Dendritic cell treated with granulocyte-macrophage colony-stimulating factor and Interleukin-4, amounts not matched to agents 40 ng/mL and 50 ng/mL, for 4 days (primary cell): ENCODE data around the gene PLA2G3.

Experiments used
- H3K27ac Mint-ChIP-seq: one replicate; pipeline ENCODE4 v1.8.0; 2022; ENCODE audit warnings: mild to moderate bottlenecking, mixed read lengths
- H3K27me3 Mint-ChIP-seq: one replicate; pipeline ENCODE4 v1.8.0; 2022; ENCODE audit warnings: mild to moderate bottlenecking, mixed read lengths
- H3K36me3 Mint-ChIP-seq: one replicate; pipeline ENCODE4 v1.8.0; 2022; ENCODE audit warnings: low read depth, mixed read lengths
- H3K4me1 Mint-ChIP-seq: one replicate; pipeline ENCODE4 v1.8.0; 2022; ENCODE audit warnings: low read depth, mixed read lengths
- H3K4me3 Mint-ChIP-seq: one replicate; pipeline ENCODE4 v1.8.0; 2022; ENCODE audit warnings: mild to moderate bottlenecking, moderate library complexity, mixed read lengths
- H3K9me3 Mint-ChIP-seq: one replicate; pipeline ENCODE4 v1.8.0; 2022; ENCODE audit warnings: mixed read lengths
- intact Hi-C: fragments of 100-400 bp; cut with micrococcal nuclease; formaldehyde crosslinking; loops from one replicate; pipeline ENCODE4 v1.15.0; 2022

Gene PLA2G3

GRCh38 chr22:31139066-31139465, 1.2 kb downstream of the PLA2G3 start:
- Mint-ChIP-seq H3K4me1 (no peaks in the 10 kb centered on the region), H3K4me3 (no peak overlapping the region), H3K27ac (no peak overlapping the region), H3K9me3 (no peaks in the 10 kb centered on the region), H3K36me3 (no peaks in the 10 kb centered on the region), H3K27me3 (peaks cover 8% of the 10 kb centered on the region)
- intact Hi-C loops: no loop called here

- Mint-ChIP-seq H3K4me1 (no peaks in the 10 kb centered on the region), H3K4me3 (no peak overlapping the region), H3K27me3 (peaks cover 8% of the 10 kb centered on the region), H3K36me3 (no peaks in the 10 kb centered on the region), H3K27ac (no peak overlapping the region), H3K9me3 (no peaks in the 10 kb centered on the region)
- intact Hi-C loops: no loop called here
Measured at GRCh38 chr22:31138126-31138525, 2.2 kb downstream of the PLA2G3 start.

GRCh38 chr22:31137721-31138120, 2.6 kb downstream of the PLA2G3 start:
- Mint-ChIP-seq H3K4me3 (no peak overlapping the region), H3K36me3 (no peaks in the 10 kb centered on the region), H3K27ac (no peak overlapping the region), H3K4me1 (no peaks in the 10 kb centered on the region), H3K27me3 (peaks cover 8% of the 10 kb centered on the region), H3K9me3 (no peaks in the 10 kb centered on the region)
- intact Hi-C loops: no loop called here

GRCh38 chr22:31136711-31137110, 3.6 kb downstream of the PLA2G3 start:
- H3K9me3 Mint-ChIP-seq: no peaks in the 10 kb centered on the region

GRCh38 chr22:31136155-31136554, 4.2 kb downstream of the PLA2G3 start:
- no peak overlapping the region for H3K4me3 Mint-ChIP-seq
- H3K4me1 Mint-ChIP-seq: no peaks in the 10 kb centered on the region
- no peaks in the 10 kb centered on the region for H3K9me3 Mint-ChIP-seq
- H3K27me3 Mint-ChIP-seq: peaks cover 8% of the 10 kb centered on the region
- intact Hi-C loops: no loop called here
- H3K36me3 Mint-ChIP-seq: no peaks in the 10 kb centered on the region
- H3K27ac Mint-ChIP-seq: no peak overlapping the region

More at GRCh38 chr22:31136711-31137110, 3.6 kb downstream of the PLA2G3 start:
- peaks cover 8% of the 10 kb centered on the region for H3K27me3 Mint-ChIP-seq
- H3K4me1 Mint-ChIP-seq: no peaks in the 10 kb centered on the region
- no peak overlapping the region for H3K4me3 Mint-ChIP-seq
- intact Hi-C loops: no loop called here
- H3K36me3 Mint-ChIP-seq: no peaks in the 10 kb centered on the region
- H3K27ac Mint-ChIP-seq: no peak overlapping the region

- H3K36me3 Mint-ChIP-seq: no peaks in the 10 kb centered on the region
- no peaks in the 10 kb centered on the region for H3K4me1 Mint-ChIP-seq
- H3K27ac Mint-ChIP-seq: no peak overlapping the region
- intact Hi-C loops: no loop called here
- H3K4me3 Mint-ChIP-seq: no peak overlapping the region
- H3K9me3 Mint-ChIP-seq: no peaks in the 10 kb centered on the region
- peaks cover 8% of the 10 kb centered on the region for H3K27me3 Mint-ChIP-seq
Measured at GRCh38 chr22:31135706-31136105, 4.6 kb downstream of the PLA2G3 start.

DNA sequence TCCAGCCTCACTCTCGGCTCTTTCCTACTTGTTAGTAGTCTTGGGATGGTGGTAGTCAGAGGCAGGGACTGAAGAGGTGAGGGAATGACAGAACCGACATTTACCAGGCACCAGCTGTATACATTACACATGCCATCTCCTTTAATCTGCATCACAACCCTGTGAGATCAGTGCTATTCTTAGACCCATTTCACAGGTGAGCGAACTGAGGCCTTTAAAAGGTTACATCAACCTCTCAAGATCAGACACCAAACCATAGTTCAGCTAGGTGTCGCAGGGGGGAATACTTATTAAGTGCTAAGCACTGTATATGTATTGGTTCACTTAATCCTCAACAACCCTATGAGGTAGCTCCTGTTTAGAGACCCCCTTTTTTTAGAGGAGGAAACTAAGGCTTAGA, 5.6 kb downstream of the PLA2G3 start:
- intact Hi-C loops: no loop called here
- Mint-ChIP-seq H3K36me3 (no peaks in the 10 kb centered on the region), H3K4me1 (no peaks in the 10 kb centered on the region), H3K27ac (no peak overlapping the region), H3K27me3 (peaks cover under 1% of the 10 kb centered on the region), H3K9me3 (no peaks in the 10 kb centered on the region), H3K4me3 (no peak overlapping the region)

DNA sequence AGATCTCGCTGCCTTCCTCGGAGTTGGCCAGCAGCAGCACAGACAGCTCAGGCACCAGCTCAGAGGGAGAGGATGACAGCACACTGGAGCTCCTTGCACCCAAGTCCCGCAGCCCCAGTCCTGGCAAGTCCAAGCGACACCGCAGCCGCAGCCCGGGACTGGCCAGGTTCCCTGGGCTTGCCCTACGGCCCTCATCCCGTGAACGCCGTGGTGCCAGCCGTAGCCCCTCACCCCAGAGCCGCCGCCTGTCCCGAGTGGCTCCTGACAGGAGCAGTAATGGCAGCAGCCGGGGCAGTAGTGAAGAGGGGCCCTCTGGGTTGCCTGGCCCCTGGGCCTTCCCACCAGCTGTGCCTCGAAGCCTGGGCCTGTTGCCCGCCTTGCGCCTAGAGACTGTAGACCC, 6.4 kb downstream of the PLA2G3 start:
- Mint-ChIP-seq H3K27ac (no peak overlapping the region), H3K36me3 (no peaks in the 10 kb centered on the region), H3K4me3 (no peak overlapping the region), H3K27me3 (no peaks in the 10 kb centered on the region), H3K4me1 (no peaks in the 10 kb centered on the region), H3K9me3 (no peaks in the 10 kb centered on the region)
- intact Hi-C loops: no loop called here

DNA sequence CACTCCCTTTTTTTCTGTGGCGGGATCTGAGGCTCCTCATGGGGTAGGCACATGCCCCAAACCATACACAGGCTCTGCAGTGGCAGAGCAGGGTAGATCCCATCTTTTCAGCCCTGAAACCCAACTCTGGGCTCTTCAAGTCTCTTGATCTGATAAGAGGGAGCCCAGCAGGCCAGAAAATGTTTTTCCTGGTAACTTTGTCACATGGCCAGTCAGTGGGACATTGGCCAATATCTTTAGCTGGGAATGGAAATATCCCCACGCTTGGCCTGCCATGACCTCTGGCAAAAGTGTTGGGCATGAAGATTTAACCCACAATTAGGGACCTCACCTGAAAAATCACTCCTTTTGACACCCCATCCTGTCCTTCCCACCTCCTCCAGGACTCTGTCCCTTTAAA, 9.4 kb downstream of the PLA2G3 start:
- H3K4me1 Mint-ChIP-seq: peaks cover 13% of the 10 kb centered on the region
- no peaks in the 10 kb centered on the region for H3K36me3 Mint-ChIP-seq
- intact Hi-C loops: no loop called here
- H3K27me3 Mint-ChIP-seq: no peaks in the 10 kb centered on the region
- H3K27ac Mint-ChIP-seq: no peak overlapping the region
- no peaks in the 10 kb centered on the region for H3K9me3 Mint-ChIP-seq
- no peak overlapping the region for H3K4me3 Mint-ChIP-seq

DNA sequence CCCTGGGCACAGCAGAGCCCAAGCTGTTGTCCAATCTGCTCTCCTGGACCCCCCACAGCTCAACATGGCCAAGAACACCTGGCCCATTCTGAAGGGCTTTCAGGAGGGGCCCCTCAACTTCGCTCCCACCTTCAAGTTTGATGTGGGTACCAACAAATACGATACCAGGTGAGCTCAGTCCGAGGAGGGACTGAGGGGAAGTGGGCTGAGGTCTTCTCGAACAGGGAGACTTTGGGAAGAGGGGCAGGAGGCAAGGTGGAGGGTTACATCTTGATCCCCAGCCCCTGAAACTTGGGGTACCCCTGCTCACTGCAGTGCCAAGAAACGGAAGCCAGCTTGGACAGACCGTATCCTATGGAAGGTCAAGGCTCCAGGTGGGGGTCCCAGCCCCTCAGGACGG, 12.2 kb downstream of the PLA2G3 start:
- Mint-ChIP-seq H3K27me3 (peaks cover 7% of the 10 kb centered on the region), H3K4me1 (peaks cover 13% of the 10 kb centered on the region), H3K9me3 (no peaks in the 10 kb centered on the region), H3K36me3 (no peaks in the 10 kb centered on the region), H3K27ac (no peak overlapping the region), H3K4me3 (no peak overlapping the region)
- intact Hi-C loops: no loop called here

DNA sequence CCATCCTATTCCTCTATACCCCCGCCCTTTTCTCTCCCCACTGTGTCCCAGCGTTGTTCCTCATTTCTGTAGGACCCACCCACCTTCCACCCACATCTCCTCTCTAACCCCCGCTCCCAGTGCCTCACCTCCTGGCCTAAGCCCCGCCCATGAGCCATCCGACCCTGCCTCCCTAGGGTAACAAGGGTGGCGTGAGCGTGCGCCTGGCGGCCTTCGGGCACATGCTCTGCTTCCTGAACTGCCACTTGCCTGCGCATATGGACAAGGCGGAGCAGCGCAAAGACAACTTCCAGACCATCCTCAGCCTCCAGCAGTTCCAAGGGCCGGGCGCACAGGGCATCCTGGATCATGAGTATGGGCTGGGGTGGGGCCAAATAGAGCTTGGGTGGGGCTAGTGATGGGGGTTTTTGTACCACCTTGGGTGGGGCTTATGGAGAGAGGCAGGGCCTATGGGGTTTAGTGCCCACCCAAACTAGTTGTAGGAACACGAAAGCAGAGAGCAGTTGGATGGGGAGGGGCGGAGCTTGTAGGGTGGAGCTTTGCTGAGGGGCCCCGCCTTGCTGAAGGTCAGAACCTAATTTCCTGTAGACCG, 13.0 kb downstream of the PLA2G3 start:
- Mint-ChIP-seq H3K27me3 (peaks cover 7% of the 10 kb centered on the region), H3K4me3 (peak overlapping the region; percentile 5), H3K9me3 (no peaks in the 10 kb centered on the region), H3K4me1 (peaks cover 13% of the 10 kb centered on the region), H3K36me3 (no peaks in the 10 kb centered on the region), H3K27ac (no peak overlapping the region)
- intact Hi-C loops: no loop called here

- Mint-ChIP-seq H3K4me1 (peaks cover 13% of the 10 kb centered on the region), H3K4me3 (no peak overlapping the region), H3K27ac (no peak overlapping the region), H3K27me3 (peaks cover 7% of the 10 kb centered on the region), H3K36me3 (no peaks in the 10 kb centered on the region), H3K9me3 (no peaks in the 10 kb centered on the region)
- intact Hi-C loops: no loop called here
Measured at GRCh38 chr22:31126869-31127175, 13.5 kb downstream of the PLA2G3 start.

- H3K4me1 Mint-ChIP-seq: peaks cover 13% of the 10 kb centered on the region
- no peaks in the 10 kb centered on the region for H3K36me3 Mint-ChIP-seq
- H3K27me3 Mint-ChIP-seq: peaks cover 7% of the 10 kb centered on the region
- no peak overlapping the region for H3K27ac Mint-ChIP-seq
- no peak overlapping the region for H3K4me3 Mint-ChIP-seq
- H3K9me3 Mint-ChIP-seq: no peaks in the 10 kb centered on the region
- intact Hi-C loops: no loop called here
Measured at GRCh38 chr22:31126128-31126868, 14.0 kb downstream of the PLA2G3 start.

- intact Hi-C loops: no loop called here
- Mint-ChIP-seq H3K4me1 (peaks cover 13% of the 10 kb centered on the region), H3K27ac (no peak overlapping the region)
Measured at GRCh38 chr22:31125521-31126117, 14.7 kb downstream of the PLA2G3 start.

More at GRCh38 chr22:31125521-31126117, 14.7 kb downstream of the PLA2G3 start:
- H3K9me3 Mint-ChIP-seq: no peaks in the 10 kb centered on the region
- H3K27me3 Mint-ChIP-seq: peaks cover 7% of the 10 kb centered on the region
- no peak overlapping the region for H3K4me3 Mint-ChIP-seq
- no peaks in the 10 kb centered on the region for H3K36me3 Mint-ChIP-seq
